Colonic mucosa (tissue), 4 donors: ENCODE data around the gene MDC1. TPM values are rescaled to one million over a fixed set of nuclear protein-coding genes. Genes with fewer than 3 reads are reported as not detected.
"Not testable (repeated sequence)": the region's sequence is repeated elsewhere in the genome, so short reads cannot be mapped to it uniquely, and the experiment has no call there.

ENCODE experiments used
- DNase-seq: peaks from one replicate; pipeline ENCODE4 v3.0.0-alpha.2; 2020
- H3K27ac ChIP-seq: fragments of 200-600 bp; one replicate; pipeline ENCODE4 v1.8.0; 2021
- H3K27me3 ChIP-seq: fragments of 200-600 bp; one replicate; pipeline ENCODE4 v1.8.0; 2021
- H3K36me3 ChIP-seq: fragments of 200-600 bp; one replicate; pipeline ENCODE4 v1.8.0; 2021
- H3K4me1 ChIP-seq: fragments of 200-600 bp; one replicate; pipeline ENCODE4 v1.8.0; 2021; ENCODE audit warnings: mild to moderate bottlenecking
- H3K4me3 ChIP-seq: fragments of 200-600 bp; one replicate; pipeline ENCODE4 v1.8.0; 2021
- H3K9ac ChIP-seq, 2 donors: one replicate each; pipeline ENCODE4 v1.7.0; 2013; ENCODE audit warnings: control low read depth in 2 of 2, low read depth in 2 of 2, low read length in 2 of 2
- H3K9me3 ChIP-seq: fragments of 200-600 bp; one replicate; pipeline ENCODE4 v1.8.0; 2021
- intact Hi-C: fragments of 100-400 bp; cut with DNase I; formaldehyde crosslinking; loops from one replicate; pipeline ENCODE4 v1.14.1; 2022
- total RNA-seq, 2 donors: library from RNA; stranded (reverse); fragmentation: NEBNext Ultra II Directional in 1 of 2; extraction: Animal tissue kit (Norgen Biotek cat#: 25700) in 1 of 2; gene quantifications; one replicate each; pipeline ENCODE4 v1.2.1, GENCODE V29; 2021
- TF ChIP-seq, protein P1 (sequence below): fragments of 200-600 bp; IDR thresholded peaks from one replicate; pipeline ENCODE4 v1.8.0; 2022; ENCODE audit warnings: antibody characterized with exemption, mild to moderate bottlenecking
- donor health status: healthy.
- donor health status: DM: no; HTN: no; CAD: no.
- donor health status: DM: no; HTN: no; CAD: no.

The MDC1 gene
- total RNA-seq, 2 donors from 2014 or later = 14.0 to 59.0 TPM

DNA sequence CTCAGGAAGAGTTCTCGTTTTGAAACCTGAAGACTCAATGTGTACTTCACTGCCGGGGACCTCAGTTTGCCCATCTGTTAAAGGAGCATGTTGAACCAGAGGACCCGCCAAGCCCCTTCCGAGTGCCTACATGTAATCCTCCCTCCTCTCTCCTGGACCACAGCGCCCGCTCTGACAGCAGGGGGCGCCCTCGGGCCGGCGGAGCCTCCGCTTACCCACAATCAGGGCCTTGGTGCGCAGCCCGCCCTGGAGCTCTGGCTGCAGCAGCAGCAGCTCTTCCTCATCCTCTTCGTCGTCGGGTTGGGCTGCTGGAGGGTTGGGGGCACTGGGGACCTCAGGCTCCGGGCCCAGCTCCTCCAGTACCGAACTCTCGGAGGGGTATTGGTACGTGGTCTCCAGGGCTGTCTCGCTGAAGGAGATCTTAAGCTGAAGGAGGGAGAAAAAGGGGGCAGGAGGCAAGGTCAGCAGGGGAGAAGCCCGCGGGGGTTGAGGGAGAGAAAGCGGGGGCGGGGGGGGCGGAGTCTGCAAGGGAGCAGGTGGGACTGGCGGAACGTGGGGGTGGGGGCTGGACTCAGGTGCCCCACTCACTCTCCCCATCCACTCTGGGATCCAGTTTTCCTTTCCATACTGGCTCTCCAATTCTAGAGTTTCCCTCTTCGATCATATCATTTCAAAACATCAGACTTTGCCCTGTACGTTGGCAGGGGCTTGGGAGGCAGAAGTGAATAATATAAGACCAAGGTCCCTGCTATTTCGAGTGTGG is 37.9 kb downstream of the MDC1 start:
- peak; percentile 91 for DNase-seq
- H3K27me3 ChIP-seq = no peaks in the 10 kb centered on the region
- no peaks in the 10 kb centered on the region for H3K9me3 ChIP-seq
- peaks cover 4% of the 10 kb centered on the region for H3K4me1 ChIP-seq
- TF ChIP-seq, protein P1, sequence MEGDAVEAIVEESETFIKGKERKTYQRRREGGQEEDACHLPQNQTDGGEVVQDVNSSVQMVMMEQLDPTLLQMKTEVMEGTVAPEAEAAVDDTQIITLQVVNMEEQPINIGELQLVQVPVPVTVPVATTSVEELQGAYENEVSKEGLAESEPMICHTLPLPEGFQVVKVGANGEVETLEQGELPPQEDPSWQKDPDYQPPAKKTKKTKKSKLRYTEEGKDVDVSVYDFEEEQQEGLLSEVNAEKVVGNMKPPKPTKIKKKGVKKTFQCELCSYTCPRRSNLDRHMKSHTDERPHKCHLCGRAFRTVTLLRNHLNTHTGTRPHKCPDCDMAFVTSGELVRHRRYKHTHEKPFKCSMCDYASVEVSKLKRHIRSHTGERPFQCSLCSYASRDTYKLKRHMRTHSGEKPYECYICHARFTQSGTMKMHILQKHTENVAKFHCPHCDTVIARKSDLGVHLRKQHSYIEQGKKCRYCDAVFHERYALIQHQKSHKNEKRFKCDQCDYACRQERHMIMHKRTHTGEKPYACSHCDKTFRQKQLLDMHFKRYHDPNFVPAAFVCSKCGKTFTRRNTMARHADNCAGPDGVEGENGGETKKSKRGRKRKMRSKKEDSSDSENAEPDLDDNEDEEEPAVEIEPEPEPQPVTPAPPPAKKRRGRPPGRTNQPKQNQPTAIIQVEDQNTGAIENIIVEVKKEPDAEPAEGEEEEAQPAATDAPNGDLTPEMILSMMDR = peak; percentile 85
- peak overlapping the region; percentile 84 for H3K27ac ChIP-seq
- H3K4me3 ChIP-seq = peak overlapping the region; percentile 53
- H3K9ac ChIP-seq = peak overlapping the region; percentile 3 to 48
- intact Hi-C loops = loop anchor here (1.0 to 2.0 kb wide), 2 partner anchors 43 to 52 kb away; no protein-coding TSS in a partner anchor
- peaks cover 6% of the 10 kb centered on the region for H3K36me3 ChIP-seq

DNA sequence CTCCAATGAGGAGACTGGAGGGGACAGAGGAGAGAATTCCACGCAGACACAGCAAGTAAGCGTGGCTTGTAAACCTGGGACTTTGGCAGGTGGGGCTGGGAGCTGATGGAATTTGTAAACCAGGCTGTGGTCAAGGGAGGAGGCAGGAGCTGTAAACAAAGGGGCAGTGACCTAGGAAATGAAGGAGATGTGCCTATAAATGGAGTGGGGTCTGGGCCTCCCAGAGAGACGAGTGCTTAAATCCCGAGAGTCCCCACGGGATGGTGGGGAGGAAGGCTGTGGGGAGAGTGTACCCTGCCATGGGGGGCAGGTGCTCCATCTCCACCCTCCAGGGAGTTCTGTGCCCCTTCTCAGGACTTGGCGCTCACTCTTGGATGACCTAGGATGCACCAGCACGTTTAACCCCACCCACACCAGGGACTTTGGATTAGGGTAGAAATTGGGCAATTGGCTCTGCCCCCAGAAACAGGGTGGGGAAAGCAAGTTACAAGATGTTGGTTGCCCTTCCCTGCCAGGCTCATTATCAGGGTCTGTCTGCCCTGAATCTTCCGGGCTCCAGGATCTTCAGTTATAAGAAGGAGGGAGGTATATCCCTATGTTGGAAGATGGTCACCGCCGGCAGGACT is 40.3 kb downstream of the MDC1 start:
- no peak for DNase-seq
- TF ChIP-seq, protein P1 = no peak
- Histone ChIP-seq H3K4me1 (peaks cover 5% of the 10 kb centered on the region), H3K9me3 (no peaks in the 10 kb centered on the region), H3K4me3 (no peak overlapping the region), H3K36me3 (peaks cover 6% of the 10 kb centered on the region), H3K9ac (no peak overlapping the region), H3K27ac (no peak overlapping the region), H3K27me3 (no peaks in the 10 kb centered on the region)
- intact Hi-C loops = no loop called here

DNA sequence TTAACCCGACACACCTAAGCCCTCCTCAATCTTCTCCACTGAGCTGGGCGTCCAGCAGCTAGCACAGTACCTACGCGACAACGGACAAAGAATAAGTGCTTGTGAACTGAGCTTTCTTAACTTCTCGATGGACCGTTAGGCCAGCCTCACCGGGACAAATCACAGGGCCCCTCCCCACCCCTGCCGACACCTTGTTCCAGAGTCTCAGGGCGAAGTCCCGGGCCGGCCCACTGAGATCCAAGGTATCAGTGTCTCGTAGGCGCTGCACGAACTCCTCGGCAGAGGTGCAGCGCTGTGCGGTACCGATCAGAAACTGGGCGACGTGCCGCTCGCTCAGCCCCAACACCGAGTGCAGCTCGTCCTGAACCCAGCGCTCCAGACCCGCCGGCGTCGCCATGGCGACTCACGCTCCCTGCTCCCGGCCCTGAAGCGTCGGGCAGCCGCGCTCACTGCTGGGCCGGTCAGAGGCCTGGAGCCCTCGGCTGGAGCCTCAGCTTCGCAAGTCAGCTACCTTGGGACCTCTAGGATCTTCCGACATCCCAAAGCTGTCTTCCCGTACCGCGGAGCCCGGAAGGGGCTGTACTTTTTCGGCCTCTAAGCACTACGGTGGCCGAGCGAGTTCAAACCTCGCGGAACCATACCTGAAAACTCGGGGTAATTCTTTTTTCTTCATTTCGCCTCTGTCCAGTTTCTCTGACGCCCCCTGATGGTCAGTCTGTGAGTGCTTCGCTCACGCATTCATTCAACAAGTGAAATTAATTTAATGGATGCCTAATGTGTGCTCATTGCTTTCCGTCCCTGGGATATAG is 44.4 kb downstream of the MDC1 start, which contains the start of gene DHX16:
Gene DHX16, minus strand, starts transcription at position 562 of the 809 bp plus-strand sequence. Its CDS starts 165 bp downstream, at position 397.
- Histone ChIP-seq H3K4me3 (peak within 1 kb of the TSS; percentile 96), H3K27me3 (no peaks in the 10 kb centered on the region), H3K9me3 (no peaks in the 10 kb centered on the region), H3K36me3 (peaks cover 11% of the 10 kb centered on the region), H3K27ac (peak within 1 kb of the TSS; percentile 75), H3K9ac (peak within 1 kb of the TSS; percentile 85 to 96), H3K4me1 (peaks cover 9% of the 10 kb centered on the region)
- peak; percentile 98 for DNase-seq
- intact Hi-C loops = loop anchor here (2.0 to 5.0 kb wide), 2 partner anchors 46 to 190 kb away; partner anchors contain the start of gene ATAT1
- TF ChIP-seq, protein P1 = peak; percentile 83

DNA sequence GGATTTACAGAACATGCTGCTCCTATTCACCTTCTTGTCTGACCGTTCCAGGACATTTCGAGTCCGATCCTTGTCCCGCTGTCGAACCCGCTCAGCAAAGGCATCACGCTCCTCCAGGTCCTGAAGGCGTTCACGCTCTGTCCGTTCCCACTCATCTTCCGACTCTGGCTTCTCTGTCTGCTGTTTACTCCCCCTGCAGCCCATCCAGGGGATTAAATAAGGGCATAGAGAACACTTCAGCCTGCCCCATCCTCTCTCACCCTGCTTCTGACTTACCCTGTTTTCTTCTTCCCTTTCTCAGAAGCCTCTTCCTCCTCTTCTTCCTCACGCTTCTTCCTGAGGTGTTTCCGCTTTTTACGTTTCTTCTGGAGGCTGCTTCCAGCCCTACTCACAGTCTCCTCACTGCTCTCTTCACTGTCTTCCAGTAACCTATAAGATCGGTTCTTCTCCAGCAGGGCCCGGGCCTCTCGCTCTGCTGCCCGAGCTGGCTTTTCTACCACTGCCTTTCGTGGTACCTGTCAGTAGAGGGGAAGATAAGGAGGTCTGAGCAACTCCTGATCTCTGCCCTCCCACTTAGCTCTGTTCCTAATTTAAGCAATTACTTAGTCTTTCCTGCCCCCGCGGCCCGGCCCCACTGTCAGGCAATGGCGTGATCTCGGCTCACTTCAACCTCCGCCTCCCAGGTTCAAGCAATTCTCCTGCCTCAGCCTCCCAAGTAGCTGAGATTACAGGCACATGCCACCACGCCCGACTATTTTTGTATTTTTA is 46.1 kb downstream of the MDC1 start:
- H3K4me1 ChIP-seq = peaks cover 9% of the 10 kb centered on the region
- H3K9me3 ChIP-seq = no peaks in the 10 kb centered on the region
- intact Hi-C loops = loop anchor here (5.0 kb wide), 1 partner anchor 189 kb away; no protein-coding TSS in a partner anchor
- peaks cover 4% of the 10 kb centered on the region for H3K36me3 ChIP-seq
- no peak overlapping the region for H3K4me3 ChIP-seq
- no peak for DNase-seq
- TF ChIP-seq, protein P1 = no peak
- no peak overlapping the region for H3K27ac ChIP-seq
- H3K27me3 ChIP-seq = no peaks in the 10 kb centered on the region
- no peak overlapping the region for H3K9ac ChIP-seq

DNA sequence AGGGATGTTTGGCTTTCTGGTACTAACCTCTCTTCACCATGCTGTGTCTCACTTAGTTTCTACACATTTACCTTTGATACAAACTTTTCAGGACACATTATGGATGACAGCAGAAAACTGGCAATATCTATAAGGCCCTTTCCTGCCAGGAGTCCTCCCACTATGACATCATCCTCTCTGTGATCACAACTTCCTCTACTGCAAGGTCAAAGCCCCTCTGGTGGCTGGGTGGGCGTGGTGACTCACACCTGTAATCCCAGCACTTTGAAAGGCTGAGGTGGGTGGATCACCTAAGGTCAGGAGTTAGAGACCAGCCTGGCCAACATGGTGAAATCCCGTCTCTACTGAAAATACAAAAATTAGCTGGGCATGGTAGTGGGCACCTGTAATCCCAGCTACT is 50.8 kb downstream of the MDC1 start:
- DNase-seq, intact Hi-C loops, H3K9ac ChIP-seq, H3K4me3 ChIP-seq, H3K4me1 ChIP-seq, H3K27me3 ChIP-seq, H3K27ac ChIP-seq, H3K9me3 ChIP-seq: not testable (repeated sequence)
- H3K36me3 ChIP-seq = peaks cover 23% of the 10 kb centered on the region
